Measurements from ENCODE around the gene ERP27. TPM values are rescaled to one million over a fixed set of nuclear protein-coding genes. Genes with fewer than 3 reads are reported as not detected.

Gene ERP27
- total RNA-seq, 1 experiment from 2014 or later: not detected

GRCh38 chr12:14968478-14968877 is 30.1 kb upstream of the ERP27 start:
- BruUV-seq (replicated peaks): no TSS peak
- Histone ChIP-seq H3K9me3 (ENCODE audit: control insufficient read depth, insufficient read depth, low read depth, low read length) (no peaks in the 10 kb centered on the region), H3K4me3 (ENCODE audit: low read depth in 2 of 2, low read length in 2 of 2) (no peak overlapping the region), H3K4me1 (ENCODE audit: control insufficient read depth, insufficient read depth, low read length) (no peaks in the 10 kb centered on the region), H3K27ac (ENCODE audit: low read length) (no peak overlapping the region), H3K27me3 (ENCODE audit: control insufficient read depth, insufficient read depth, low read length) (no peaks in the 10 kb centered on the region), H3K36me3 (ENCODE audit: control insufficient read depth, insufficient read depth, low read length) (no peaks in the 10 kb centered on the region)
- DNase-seq (ENCODE audit: low read depth, low spot score): no peak
- ChIA-PET CTCF (no interaction called here), POLR2A (no interaction called here)
- intact Hi-C loops (cut with micrococcal nuclease; ENCODE audit: unreplicated experiment): no loop called here
- no peak for TF ChIP-seq POLR2AphosphoS5 (IDR thresholded peaks at IDR 0.05; ENCODE audit: low read depth, low read length)
- no peak for TF ChIP-seq TCF7L2 (IDR thresholded peaks at IDR 0.05; ENCODE audit: low read depth, low read length)
- TF ChIP-seq CTCF (IDR thresholded peaks at IDR 0.05): no peak
- no peak for TF ChIP-seq REST (IDR thresholded peaks at IDR 0.05; ENCODE audit: insufficient read depth in 1 of 2, low read depth in 2 of 2, low read length in 1 of 2)
- no peak for TF ChIP-seq SIN3A (IDR thresholded peaks at IDR 0.05; ENCODE audit: borderline replicate concordance, insufficient read depth, low read depth, low read length)
- in situ Hi-C loops (cut with HindIII; ENCODE audit: low pct_unique_long_range_greater_than_20kb, low sequenced_read_pairs): no loop called here
- no peak for ATAC-seq

- intact Hi-C loops (cut with micrococcal nuclease; ENCODE audit: unreplicated experiment) (no loop called here), in situ Hi-C loops (cut with HindIII; ENCODE audit: low pct_unique_long_range_greater_than_20kb, low sequenced_read_pairs) (no loop called here)
- BruUV-seq (replicated peaks): no TSS peak
- H3K36me3 ChIP-seq (ENCODE audit: control insufficient read depth, insufficient read depth, low read length): no peaks in the 10 kb centered on the region
- DNase-seq (ENCODE audit: low read depth, low spot score) (no peak), ATAC-seq (no peak)
- POLR2A ChIA-PET: no interaction called here
- no peaks in the 10 kb centered on the region for H3K9me3 ChIP-seq (ENCODE audit: control insufficient read depth, insufficient read depth, low read depth, low read length)
- H3K4me1 ChIP-seq (ENCODE audit: control insufficient read depth, insufficient read depth, low read length): no peaks in the 10 kb centered on the region
- no peak overlapping the region for H3K27ac ChIP-seq (ENCODE audit: low read length)
- TF ChIP-seq TCF7L2 (IDR thresholded peaks at IDR 0.05; ENCODE audit: low read depth, low read length): no peak
- no peak for TF ChIP-seq CTCF (IDR thresholded peaks at IDR 0.05)
- TF ChIP-seq SIN3A (IDR thresholded peaks at IDR 0.05; ENCODE audit: borderline replicate concordance, insufficient read depth, low read depth, low read length): no peak
- no peak for TF ChIP-seq POLR2AphosphoS5 (IDR thresholded peaks at IDR 0.05; ENCODE audit: low read depth, low read length)
- no peak for TF ChIP-seq REST (IDR thresholded peaks at IDR 0.05; ENCODE audit: insufficient read depth in 1 of 2, low read depth in 2 of 2, low read length in 1 of 2)
- no peaks in the 10 kb centered on the region for H3K27me3 ChIP-seq (ENCODE audit: control insufficient read depth, insufficient read depth, low read length)
- no peak overlapping the region for H3K4me3 ChIP-seq (ENCODE audit: low read depth in 2 of 2, low read length in 2 of 2)
- CTCF ChIA-PET: no interaction called here
These were observed 26.9 kb upstream of the ERP27 start for GRCh38 chr12:14965221-14965620.
